Neural progenitor cell (in vitro differentiated cells): ENCODE measurements around the gene SCLT1. TPM values are rescaled to one million over a fixed set of nuclear protein-coding genes. Genes with fewer than 3 reads are reported as not detected.
A peak's percentile ranks its signal among the peaks of the same experiment; 100 is the strongest.

Experiments used
- DNase-seq: peaks from one replicate; pipeline ENCODE4 v3.0.0-alpha.2; 2016; ENCODE audit warnings: low spot score
- H2AFZ ChIP-seq: fragments of 200-600 bp; sonication (generic); replicated peaks from 2 replicates; pipeline ENCODE4 v1.6.1; 2016; ENCODE audit warnings: antibody characterized with exemption
- H3F3A ChIP-seq: fragments of 200-600 bp; sonication (generic); 2 replicates; pipeline ENCODE4 v1.6.1; 2016; ENCODE audit warnings: antibody characterized with exemption, low read depth
- H3K27ac ChIP-seq: fragments of 200-600 bp; sonication (generic); 2 replicates; pipeline ENCODE4 v1.5.1; 2016; ENCODE audit warnings: mild to moderate bottlenecking
- H3K27me3 ChIP-seq: fragments of 200-600 bp; sonication (generic); 2 replicates; pipeline ENCODE4 v1.6.1; 2016; ENCODE audit warnings: mild to moderate bottlenecking, moderate library complexity
- H3K36me3 ChIP-seq: fragments of 200-600 bp; sonication (generic); 2 replicates; pipeline ENCODE4 v1.5.1; 2016
- H3K4me1 ChIP-seq: fragments of 200-600 bp; sonication (generic); 2 replicates; pipeline ENCODE4 v1.6.1; 2016; ENCODE audit warnings: mixed run types
- H3K4me2 ChIP-seq: fragments of 200-600 bp; sonication (generic); 2 replicates; pipeline ENCODE4 v1.6.1; 2016
- H3K4me3 ChIP-seq: fragments of 200-600 bp; sonication (generic); 2 replicates; pipeline ENCODE4 v1.5.1; 2016
- H3K79me2 ChIP-seq: fragments of 200-600 bp; sonication (generic); 2 replicates; pipeline ENCODE4 v1.6.1; 2016; ENCODE audit warnings: low read depth
- H3K9ac ChIP-seq: fragments of 200-600 bp; sonication (generic); 2 replicates; pipeline ENCODE4 v1.6.1; 2016
- H3K9me3 ChIP-seq: fragments of 200-600 bp; sonication (generic); 2 replicates; pipeline ENCODE4 v1.5.1; 2016; ENCODE audit warnings: low read depth
- H4K20me1 ChIP-seq: fragments of 200-600 bp; sonication (generic); 2 replicates; pipeline ENCODE4 v1.6.1; 2016; ENCODE audit warnings: low read depth
- H3K27ac Mint-ChIP-seq: 3 replicates; pipeline ENCODE4 v1.8.0; 2021; ENCODE audit warnings: mixed read lengths
- H3K27me3 Mint-ChIP-seq: 2 replicates; pipeline ENCODE4 v1.8.0; 2022; ENCODE audit warnings: low read depth, mild to moderate bottlenecking, inconsistent platforms, moderate library complexity, mixed read lengths; ENCODE audit not compliant: insufficient read depth
- H3K36me3 Mint-ChIP-seq: 3 replicates; pipeline ENCODE4 v1.8.0; 2021; ENCODE audit warnings: mixed read lengths
- H3K4me1 Mint-ChIP-seq: 3 replicates; pipeline ENCODE4 v1.8.0; 2021; ENCODE audit warnings: mixed read lengths
- H3K4me3 Mint-ChIP-seq: 3 replicates; pipeline ENCODE4 v1.8.0; 2021; ENCODE audit warnings: mild to moderate bottlenecking, moderate library complexity, mixed read lengths
- H3K9me3 Mint-ChIP-seq: 3 replicates; pipeline ENCODE4 v1.8.0; 2020; ENCODE audit warnings: mixed read lengths
- CTCF ChIP-seq: fragments of 200-600 bp; sonication (generic); IDR thresholded peaks from 2 replicates; pipeline ENCODE4 v1.5.1; 2017; ENCODE audit warnings: antibody characterized with exemption, mild to moderate bottlenecking
- EZH2 ChIP-seq: fragments of 200-600 bp; sonication (generic); IDR thresholded peaks from 2 replicates; pipeline ENCODE4 v1.6.1; 2017; ENCODE audit warnings: antibody characterized with exemption, mild to moderate bottlenecking, moderate library complexity
- EZH2phosphoT487 ChIP-seq: fragments of 200-600 bp; sonication (generic); IDR thresholded peaks from 2 replicates; pipeline ENCODE4 v1.6.1; 2017; ENCODE audit warnings: antibody characterized with exemption
- total RNA-seq: library from RNA; depleted of rRNA; stranded (reverse); fragments of >200 nt; gene quantifications from 2 replicates; pipeline ENCODE4 v1.2.3, GENCODE V29; 2015; ENCODE audit warnings: low replicate concordance

Gene SCLT1
- total RNA-seq, 1 donor from 2014 or later = 30.0 TPM

- Mint-ChIP-seq H3K27me3 (peaks cover 2% of the 10 kb centered on the region), H3K27ac (no peak overlapping the region), H3K4me1 (peaks cover 13% of the 10 kb centered on the region), H3K36me3 (peaks cover 51% of the 10 kb centered on the region), H3K9me3 (no peaks in the 10 kb centered on the region), H3K4me3 (no peak overlapping the region)
- H3K9ac ChIP-seq = no peak overlapping the region
- H3K79me2 ChIP-seq = peaks cover 37% of the 10 kb centered on the region
- TF ChIP-seq EZH2phosphoT487 = no peak
- no peak for TF ChIP-seq CTCF
- no peak for TF ChIP-seq EZH2
- H3K27me3 ChIP-seq = no peaks in the 10 kb centered on the region
- H3K4me3 ChIP-seq = no peak overlapping the region
- H3K4me2 ChIP-seq = no peak overlapping the region
- peaks cover 15% of the 10 kb centered on the region for H3K36me3 ChIP-seq
- H4K20me1 ChIP-seq = peaks cover 29% of the 10 kb centered on the region
- H3K4me1 ChIP-seq = peaks cover 11% of the 10 kb centered on the region
- no peak overlapping the region for H2AFZ ChIP-seq
- no peak overlapping the region for H3K27ac ChIP-seq
- no peaks in the 10 kb centered on the region for H3K9me3 ChIP-seq
- peaks cover 35% of the 10 kb centered on the region for H3F3A ChIP-seq
- DNase-seq = no peak
These were observed 228.2 kb downstream of the SCLT1 start for GRCh38 chr4:128865132-128865531.

GRCh38 chr4:128863312-128864075 is 229.8 kb downstream of the SCLT1 start:
- peak overlapping the region; percentile 3 for H3K4me2 ChIP-seq
- TF ChIP-seq EZH2phosphoT487 = no peak
- peak; percentile 96 for TF ChIP-seq CTCF
- peaks cover 32% of the 10 kb centered on the region for H4K20me1 ChIP-seq
- peak overlapping the region; percentile 78 for H3K27ac ChIP-seq
- H3K9ac ChIP-seq = no peak overlapping the region
- Mint-ChIP-seq H3K9me3 (no peaks in the 10 kb centered on the region), H3K4me3 (no peak overlapping the region), H3K4me1 (peaks cover 13% of the 10 kb centered on the region), H3K27ac (peak overlapping the region; percentile 34), H3K27me3 (peaks cover 2% of the 10 kb centered on the region), H3K36me3 (peaks cover 47% of the 10 kb centered on the region)
- H3K9me3 ChIP-seq = no peaks in the 10 kb centered on the region
- H3K27me3 ChIP-seq = no peaks in the 10 kb centered on the region
- peaks cover 47% of the 10 kb centered on the region for H3K79me2 ChIP-seq
- no peak overlapping the region for H2AFZ ChIP-seq
- peaks cover 11% of the 10 kb centered on the region for H3K4me1 ChIP-seq
- H3K36me3 ChIP-seq = peaks cover 15% of the 10 kb centered on the region
- H3K4me3 ChIP-seq = no peak overlapping the region
- peaks cover 42% of the 10 kb centered on the region for H3F3A ChIP-seq
- peak; percentile 88 for DNase-seq

GRCh38 chr4:128862608-128863311 is 230.6 kb downstream of the SCLT1 start:
- H3K4me1 Mint-ChIP-seq = peaks cover 13% of the 10 kb centered on the region
- peak overlapping the region; percentile 3 for H3K4me2 ChIP-seq
- H3K9ac ChIP-seq = no peak overlapping the region
- H3K79me2 ChIP-seq = peaks cover 52% of the 10 kb centered on the region
- H3K9me3 ChIP-seq = no peaks in the 10 kb centered on the region
- peaks cover 11% of the 10 kb centered on the region for H3K4me1 ChIP-seq
- no peaks in the 10 kb centered on the region for H3K9me3 Mint-ChIP-seq
- peak overlapping the region; percentile 78 for H3K27ac ChIP-seq
- H2AFZ ChIP-seq = no peak overlapping the region
- no peak for TF ChIP-seq EZH2
- no peak for TF ChIP-seq EZH2phosphoT487
- no peak for TF ChIP-seq CTCF
- peaks cover 9% of the 10 kb centered on the region for H3K36me3 ChIP-seq
- H3K36me3 Mint-ChIP-seq = peaks cover 48% of the 10 kb centered on the region
- DNase-seq = peak; percentile 58
- H3K4me3 Mint-ChIP-seq = no peak overlapping the region
- peak overlapping the region; percentile 19 for H3K27ac Mint-ChIP-seq
- H3K27me3 ChIP-seq = no peaks in the 10 kb centered on the region
- H3K4me3 ChIP-seq = no peak overlapping the region
- peaks cover 32% of the 10 kb centered on the region for H4K20me1 ChIP-seq
- H3K27me3 Mint-ChIP-seq = peaks cover 2% of the 10 kb centered on the region
- H3F3A ChIP-seq = peaks cover 42% of the 10 kb centered on the region
